Measurements from ENCODE around the gene TRIM24.

DNA sequence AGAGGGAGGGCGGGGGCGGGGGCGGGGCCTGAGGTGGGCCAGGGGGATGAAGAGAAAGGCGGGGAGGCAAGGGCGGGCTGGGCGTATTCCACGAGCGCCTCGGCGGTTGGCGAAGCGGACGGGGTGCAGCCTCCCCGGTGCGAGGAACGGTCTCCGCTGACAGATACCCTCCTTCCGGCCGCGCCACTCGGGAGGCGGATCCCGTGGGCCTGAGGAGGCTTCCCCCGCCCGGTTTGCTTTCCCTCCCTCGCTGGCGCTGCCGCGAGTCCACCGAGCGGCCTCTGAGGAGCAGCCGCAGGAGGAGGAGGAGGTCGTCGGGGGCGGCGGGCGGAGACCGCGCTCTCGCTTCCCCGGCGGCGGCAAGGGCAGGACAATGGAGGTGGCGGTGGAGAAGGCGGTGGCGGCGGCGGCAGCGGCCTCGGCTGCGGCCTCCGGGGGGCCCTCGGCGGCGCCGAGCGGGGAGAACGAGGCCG lies at the start of gene TRIM24:
- no peak for TF ChIP-seq EZH2phosphoT487 (IDR thresholded peaks at IDR 0.05; ENCODE audit: insufficient read depth, low read depth)
- TF ChIP-seq EZH2 (IDR thresholded peaks at IDR 0.05; ENCODE audit: insufficient read depth, poor library complexity, severe bottlenecking) = no peak

All from GM23248 (cell line).